Endothelial cell of umbilical vein (primary cell): Measurements from ENCODE around the gene SNED1. TPM values are rescaled to one million over a fixed set of nuclear protein-coding genes. Genes with fewer than 3 reads are reported as not detected.
"Not testable (repeated sequence)": the region's sequence is repeated elsewhere in the genome, so short reads cannot be mapped to it uniquely, and the experiment has no call there.

Source experiments
- BruUV-seq: library from RNA; stranded (reverse); fragments of 400-500 nt; replicated peaks from 2 replicates; lab custom pipeline; 2021; lab: Mats Ljungman, UMichigan
- CTCF ChIA-PET: fragments of 300-600, 350-600 bp; sonication (Branson Sonifier 250); formaldehyde crosslinking; loops from one replicate; lab custom pipeline; 2021; ENCODE audit warnings: antibody characterized with exemption, inconsistent platforms; lab: Charles Lee
- POLR2A ChIA-PET: fragments of 300-600, 350-600 bp; sonication (Branson Sonifier 250); formaldehyde crosslinking; loops from one replicate; lab custom pipeline; 2021; ENCODE audit warnings: antibody characterized with exemption, inconsistent platforms; lab: Charles Lee
- DNase-seq: peaks from one replicate; pipeline ENCODE4 v3.0.0-alpha.2; 2011; ENCODE audit warnings: low read depth, low spot score
- FAIRE-seq: peaks from 2 replicates; lab custom pipeline; 2011; peaks lifted over from hg19 to GRCh38; lab: Jason Lieb, UNC
- H2AFZ ChIP-seq: 2 replicates; pipeline ENCODE4 v1.6.0; 2012; ENCODE audit warnings: low read depth, low read length, control low read depth, inconsistent platforms
- H3K27ac ChIP-seq: 2 replicates; pipeline ENCODE4 v1.5.1; 2011; ENCODE audit warnings: low read depth, mild to moderate bottlenecking, control low read depth, low read length, moderate library complexity; ENCODE audit not compliant: insufficient read depth
- H3K27me3 ChIP-seq, 2 experiments: 2 replicates each; pipeline versions ENCODE4 v1.6.0 to v1.6.1; 2011; ENCODE audit warnings: low read length in 2 of 2, mixed read lengths in 1 of 2; ENCODE audit not compliant: control insufficient read depth in 2 of 2, insufficient read depth in 2 of 2
- H3K36me3 ChIP-seq, 2 experiments: 2 replicates in 1 of 2; 3 replicates in 1 of 2; pipeline ENCODE4 v1.5.1; 2011; ENCODE audit warnings: low read length in 2 of 2, mild to moderate bottlenecking in 1 of 2, moderate library complexity in 1 of 2; ENCODE audit not compliant: control insufficient read depth in 2 of 2, insufficient read depth in 2 of 2; ENCODE audit errors: extremely low read depth in 1 of 2
- H3K4me1 ChIP-seq: 3 replicates; pipeline ENCODE4 v1.5.1; 2011; ENCODE audit warnings: mild to moderate bottlenecking, low read length; ENCODE audit not compliant: control insufficient read depth, insufficient read depth; ENCODE audit errors: extremely low read depth
- H3K4me2 ChIP-seq: 2 replicates; pipeline ENCODE4 v1.6.1; 2011; ENCODE audit warnings: low read length, control low read depth, mixed read lengths; ENCODE audit not compliant: insufficient read depth
- H3K4me3 ChIP-seq, 3 experiments: fragments of 200-600 bp in 1 of 3; sonication (generic), shearing (Covaris generic) in 1 of 3; replicated peaks in 1 of 3; 2 replicates each; pipeline ENCODE4 v1.5.1; 2011 to 2016; ENCODE audit warnings: control low read depth in 3 of 3, low read length in 3 of 3, mild to moderate bottlenecking in 2 of 3, inconsistent platforms in 1 of 3, low read depth in 1 of 3, moderate library complexity in 1 of 3; ENCODE audit not compliant: insufficient read depth in 1 of 3
- H3K79me2 ChIP-seq: 2 replicates; pipeline ENCODE4 v1.6.0; 2012; ENCODE audit warnings: low read length, inconsistent platforms; ENCODE audit not compliant: control insufficient read depth, insufficient read depth
- H3K9ac ChIP-seq: replicated peaks from 2 replicates; pipeline ENCODE3; 2011; ENCODE audit warnings: low read length, control low read depth; ENCODE audit not compliant: insufficient read depth; ENCODE audit errors: extremely low read depth
- H3K9me1 ChIP-seq: replicated peaks from 3 replicates; pipeline ENCODE4 v1.6.0; 2011; ENCODE audit warnings: mild to moderate bottlenecking, low read length; ENCODE audit not compliant: control insufficient read depth, insufficient read depth; ENCODE audit errors: extremely low read depth
- H3K9me3 ChIP-seq: replicated peaks from 2 replicates; pipeline ENCODE4 v1.5.1; 2012; ENCODE audit warnings: low read length, inconsistent platforms; ENCODE audit not compliant: control insufficient read depth, insufficient read depth
- H4K20me1 ChIP-seq: replicated peaks from 2 replicates; pipeline ENCODE3; 2011; ENCODE audit warnings: mild to moderate bottlenecking, low read length; ENCODE audit not compliant: control insufficient read depth, insufficient read depth; ENCODE audit errors: extremely low read depth
- CTCF ChIP-seq, 2 donors: IDR thresholded peaks; 1 replicate in 1 of 2; 2 replicates in 1 of 2; pipeline ENCODE4 v1.5.1; 2011; ENCODE audit warnings: low read length in 2 of 2, mild to moderate bottlenecking in 2 of 2, moderate library complexity in 2 of 2, control low read depth in 1 of 2, inconsistent platforms in 1 of 2, low read depth in 1 of 2; ENCODE audit not compliant: insufficient read depth in 1 of 2; ENCODE audit errors: extremely low read depth in 1 of 2
- EZH2 ChIP-seq: IDR thresholded peaks from 2 replicates; pipeline ENCODE4 v1.6.1; 2012; ENCODE audit warnings: borderline replicate concordance, low read depth, mild to moderate bottlenecking, moderate library complexity, low read length, inconsistent platforms; ENCODE audit not compliant: severe bottlenecking
- FOS ChIP-seq: IDR thresholded peaks from 2 replicates; pipeline ENCODE4 v1.6.1; 2011; ENCODE audit warnings: mild to moderate bottlenecking, low read length, moderate library complexity, borderline replicate concordance; ENCODE audit not compliant: insufficient read depth
- GATA2 ChIP-seq: IDR thresholded peaks from 2 replicates; pipeline ENCODE4 v1.7.0; 2011; ENCODE audit warnings: low read depth, mild to moderate bottlenecking, moderate library complexity, mixed read lengths, low read length; ENCODE audit not compliant: insufficient read length, insufficient read depth
- JUN ChIP-seq: IDR thresholded peaks from 2 replicates; pipeline ENCODE4 v1.6.1; 2011; ENCODE audit warnings: borderline replicate concordance, low read depth; ENCODE audit not compliant: insufficient read length, insufficient read depth
- MAX ChIP-seq: IDR thresholded peaks from 2 replicates; pipeline ENCODE4 v1.6.1; 2011; ENCODE audit not compliant: insufficient read depth, insufficient read length
- MYC ChIP-seq: IDR thresholded peaks from one replicate; pipeline ENCODE4 v1.6.1; 2011; ENCODE audit warnings: mild to moderate bottlenecking, low read depth, low read length
- POLR2A ChIP-seq: IDR thresholded peaks from 2 replicates; pipeline ENCODE4 v1.6.1; 2012; ENCODE audit warnings: low read depth, mild to moderate bottlenecking, control low read depth, low read length
- POLR2AphosphoS5 ChIP-seq: IDR thresholded peaks from 2 replicates; pipeline ENCODE4 v1.6.1; 2012; ENCODE audit warnings: low read depth, mild to moderate bottlenecking, control low read depth, low read length, moderate library complexity; ENCODE audit not compliant: insufficient read depth
- dilution Hi-C: fragments of 300-500 bp; cut with MboI; formaldehyde crosslinking; loops from one replicate; pipeline ENCODE4 v1.15.0; 2019; ENCODE audit warnings: low sequenced_read_pairs; ENCODE audit not compliant: extremely low pct_ligation_motif_present
- intact Hi-C: fragments of 100-400 bp; cut with micrococcal nuclease; formaldehyde crosslinking; loops from one replicate; pipeline ENCODE4 v1.10.0; 2022
- polyA plus RNA-seq, 4 experiments: library from polyadenylated mRNA; depleted of rRNA in 3 of 4; stranded (reverse) in 3 of 4; unstranded in 1 of 4; fragments of >200 nt; gene quantifications; 2 replicates each; pipeline versions ENCODE4 v1.2.1 to v1.2.3, GENCODE V29; 2011 to 2012; ENCODE audit warnings: missing spikeins in 1 of 4
- total RNA-seq: library from RNA; stranded (reverse); gene quantifications from 2 replicates; pipeline ENCODE4 v1.2.3, GENCODE V29; 2021

The SNED1 gene
- total and polyA plus RNA-seq, 2 donors (not counting 3 experiments of a cell fraction or from before 2014, with no cell fraction given) = 14.1 to 17.2 TPM

GRCh38 chr2:241092677-241093076 lies 94.3 kb downstream of the SNED1 start:
- Histone ChIP-seq H3K79me2 (no peaks in the 10 kb centered on the region), H3K4me3 (no peak overlapping the region), H2AFZ (no peak overlapping the region), H3K27me3 (no peaks in the 10 kb centered on the region), H3K36me3 (peaks cover 12 to 18% of the 10 kb centered on the region in 2 experiments), H3K27ac (no peak overlapping the region), H3K4me2 (no peak overlapping the region), H3K9me1 (no peaks in the 10 kb centered on the region), H3K9me3 (no peaks in the 10 kb centered on the region), H3K4me1 (peaks cover 5% of the 10 kb centered on the region), H3K9ac (no peak overlapping the region), H4K20me1 (no peaks in the 10 kb centered on the region)
- no TSS peak for BruUV-seq
- TF ChIP-seq CTCF (IDR thresholded peaks at IDR 0.05; ENCODE audit: extremely low read depth in 1 of 2, insufficient read depth in 1 of 2, low read depth in 1 of 2, low read length in 2 of 2) = no peak
- no peak for TF ChIP-seq EZH2
- TF ChIP-seq GATA2 = no peak
- no peak for TF ChIP-seq MAX
- no peak for TF ChIP-seq FOS
- TF ChIP-seq JUN = no peak
- no peak for TF ChIP-seq POLR2A
- TF ChIP-seq POLR2AphosphoS5 = no peak
- no peak for TF ChIP-seq MYC
- intact Hi-C loops = no loop called here
- DNase-seq = no peak
- ChIA-PET CTCF (interaction anchor here (2.1 to 2.5 kb wide), 2 partner anchors 9 to 15 kb away, joined by 4 to 9 read pairs; partner anchors contain the start of gene MTERF4), POLR2A (no interaction called here)
- dilution Hi-C loops = no loop called here
- FAIRE-seq = no peak

GRCh38 chr2:241093133-241093781 lies 94.8 kb downstream of the SNED1 start:
- dilution Hi-C loops, H3K9me3 ChIP-seq, H3K27me3 ChIP-seq, DNase-seq, FAIRE-seq, H3K9me1 ChIP-seq, H3K4me1 ChIP-seq, POLR2A ChIA-PET, H2AFZ ChIP-seq, H3K4me3 ChIP-seq, H3K27ac ChIP-seq, H4K20me1 ChIP-seq, intact Hi-C loops, H3K79me2 ChIP-seq, H3K4me2 ChIP-seq, BruUV-seq, H3K9ac ChIP-seq: not testable (repeated sequence)
- peaks cover 11 to 16% of the 10 kb centered on the region in 2 experiments for H3K36me3 ChIP-seq
- CTCF ChIA-PET = interaction anchor here (2.1 to 2.5 kb wide), 2 partner anchors 9 to 15 kb away, joined by 4 to 9 read pairs; partner anchors contain the start of gene MTERF4
